ENCODE measurements around the gene MCL1. TPM values are rescaled to one million over a fixed set of nuclear protein-coding genes. Genes with fewer than 3 reads are reported as not detected.

The MCL1 gene
- total and polyA plus RNA-seq, 2 of the 13 experiments (the other 11 are each of a cell fraction or from before 2014, with no cell fraction given): 69.5 to 125 TPM

GRCh38 chr1:150552128-150552910 lies 27.1 kb downstream of the MCL1 start (continued):
- no peak for TF ChIP-seq PRDM15 (CRISPR knock-in tag; IDR thresholded peaks at IDR 0.05)
- 0 out of 2 replicates have a peak, but pooled peaks have one; percentile 39 for TF ChIP-seq TAF1 (CRISPR knock-in tag; IDR thresholded peaks at IDR 0.05)
- TF ChIP-seq SRSF9 (IDR thresholded peaks at IDR 0.05; ENCODE audit: borderline replicate concordance, insufficient read depth, low read depth, low read length, poor library complexity, severe bottlenecking): no peak
- peak; percentile 45; the same call in 1 of the 2 replicates for TF ChIP-seq ZNF574 (CRISPR knock-in tag; IDR thresholded peaks at IDR 0.05)
- no peak for TF ChIP-seq ZNF432 (CRISPR knock-in tag; IDR thresholded peaks at IDR 0.05; ENCODE audit: borderline replicate concordance)
- TF ChIP-seq, protein P1, sequence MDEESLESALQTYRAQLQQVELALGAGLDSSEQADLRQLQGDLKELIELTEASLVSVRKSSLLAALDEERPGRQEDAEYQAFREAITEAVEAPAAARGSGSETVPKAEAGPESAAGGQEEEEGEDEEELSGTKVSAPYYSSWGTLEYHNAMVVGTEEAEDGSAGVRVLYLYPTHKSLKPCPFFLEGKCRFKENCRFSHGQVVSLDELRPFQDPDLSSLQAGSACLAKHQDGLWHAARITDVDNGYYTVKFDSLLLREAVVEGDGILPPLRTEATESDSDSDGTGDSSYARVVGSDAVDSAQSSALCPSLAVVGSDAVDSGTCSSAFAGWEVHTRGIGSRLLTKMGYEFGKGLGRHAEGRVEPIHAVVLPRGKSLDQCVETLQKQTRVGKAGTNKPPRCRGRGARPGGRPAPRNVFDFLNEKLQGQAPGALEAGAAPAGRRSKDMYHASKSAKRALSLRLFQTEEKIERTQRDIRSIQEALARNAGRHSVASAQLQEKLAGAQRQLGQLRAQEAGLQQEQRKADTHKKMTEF (CRISPR knock-in tag; IDR thresholded peaks at IDR 0.05): peak; percentile 55; the same call in 1 of the 2 replicates
- TF ChIP-seq HNRNPUL1 (IDR thresholded peaks at IDR 0.05; ENCODE audit: low read depth, low read length): no peak
- peak; percentile 65; the same call in 1 of the 2 replicates for TF ChIP-seq YEATS2 (CRISPR knock-in tag; IDR thresholded peaks at IDR 0.05; ENCODE audit: borderline replicate concordance)
- TF ChIP-seq ZKSCAN5 (CRISPR knock-in tag; IDR thresholded peaks at IDR 0.05): peak; percentile 85
- TF ChIP-seq THYN1 (CRISPR knock-in tag; IDR thresholded peaks at IDR 0.05; ENCODE audit: borderline replicate concordance, low read depth): no peak
- TF ChIP-seq PTBP1 (IDR thresholded peaks at IDR 0.05; ENCODE audit: low read depth, low read length, poor library complexity, severe bottlenecking): no peak
- TF ChIP-seq PCBP2 (optimal IDR thresholded peaks at IDR 0.05; ENCODE audit: low read depth, low read length, poor library complexity, severe bottlenecking): peak; percentile 63
- no peak for TF ChIP-seq ZBTB39 (CRISPR knock-in tag; IDR thresholded peaks at IDR 0.05)
- 0 out of 2 replicates have a peak, but pooled peaks have one; percentile 73 for TF ChIP-seq ZFP82 (CRISPR knock-in tag; IDR thresholded peaks at IDR 0.05; ENCODE audit: borderline replicate concordance)
- TF ChIP-seq ZBTB20 (CRISPR knock-in tag; IDR thresholded peaks at IDR 0.05; ENCODE audit: borderline replicate concordance, low read depth): 0 out of 2 replicates have a peak, but pooled peaks have one; percentile 17
